Caco-2 (cell line): Measurements from ENCODE around the gene PRDM1. TPM values are rescaled to one million over a fixed set of nuclear protein-coding genes. Genes with fewer than 3 reads are reported as not detected.

Source experiments
- BruUV-seq: library from RNA; stranded (reverse); fragments of 400-500 nt; replicated peaks from 2 replicates; lab custom pipeline; 2021; lab: Mats Ljungman, UMichigan
- CTCF ChIA-PET: fragments of 300-600 bp; sonication (Branson Sonifier 250); formaldehyde crosslinking; loops from one replicate; lab custom pipeline; 2022; ENCODE audit warnings: antibody characterized with exemption; lab: Charles Lee
- POLR2A ChIA-PET: fragments of 300-600 bp; sonication (Branson Sonifier 250); formaldehyde crosslinking; loops from one replicate; lab custom pipeline; 2022; ENCODE audit warnings: antibody characterized with exemption; lab: Charles Lee
- DNase-seq, 2 experiments: peaks; one replicate each; pipeline versions ENCODE4 v3.0.0 to v3.0.0-alpha.2; 2020 to 2022
- H3K27me3 ChIP-seq: replicated peaks from 2 replicates; pipeline ENCODE4 v1.6.0; 2011; ENCODE audit warnings: low read length; ENCODE audit not compliant: control insufficient read depth, insufficient read depth
- H3K36me3 ChIP-seq: 2 replicates; pipeline ENCODE4 v1.5.1; 2011; ENCODE audit warnings: low read length; ENCODE audit not compliant: control insufficient read depth, insufficient read depth
- H3K4me1 ChIP-seq: fragments of 250-450 bp; sonication (Bioruptor Pico); 2 replicates; pipeline ENCODE4 v1.5.1; 2020; ENCODE audit warnings: mild to moderate bottlenecking
- H3K4me3 ChIP-seq: 2 replicates; pipeline ENCODE4 v1.5.1; 2011; ENCODE audit warnings: low read depth, mild to moderate bottlenecking, control low read depth, low read length
- H3K9me3 ChIP-seq: fragments of 250-450 bp; sonication (Bioruptor Pico); 2 replicates; pipeline ENCODE4 v1.5.1; 2020; ENCODE audit warnings: mild to moderate bottlenecking, moderate library complexity
- H3K27ac Mint-ChIP-seq: one replicate; pipeline ENCODE4 v1.8.0; 2022; ENCODE audit warnings: mixed read lengths; ENCODE audit not compliant: unreplicated experiment
- H3K27me3 Mint-ChIP-seq: one replicate; pipeline ENCODE4 v1.8.0; 2022; ENCODE audit warnings: mixed read lengths; ENCODE audit not compliant: insufficient read depth, unreplicated experiment
- H3K36me3 Mint-ChIP-seq: one replicate; pipeline ENCODE4 v1.8.0; 2022; ENCODE audit warnings: mild to moderate bottlenecking, mixed read lengths; ENCODE audit not compliant: insufficient read depth, unreplicated experiment
- H3K4me1 Mint-ChIP-seq: one replicate; pipeline ENCODE4 v1.8.0; 2022; ENCODE audit warnings: low read depth, mixed read lengths; ENCODE audit not compliant: unreplicated experiment
- H3K4me3 Mint-ChIP-seq: one replicate; pipeline ENCODE4 v1.8.0; 2022; ENCODE audit warnings: mild to moderate bottlenecking, moderate library complexity, mixed read lengths; ENCODE audit not compliant: unreplicated experiment
- H3K9me3 Mint-ChIP-seq: one replicate; pipeline ENCODE4 v1.8.0; 2022; ENCODE audit warnings: mixed read lengths; ENCODE audit not compliant: unreplicated experiment
- CTCF ChIP-seq, 2 experiments: fragments of 200-600 bp in 1 of 2; IDR thresholded peaks; 1 replicate in 1 of 2; 2 replicates in 1 of 2; pipeline versions ENCODE4 v1.5.1 to v1.8.0; 2011 to 2022; ENCODE audit warnings: antibody characterized with exemption in 1 of 2, control low read depth in 1 of 2, inconsistent platforms in 1 of 2, low read depth in 1 of 2, low read length in 1 of 2, mild to moderate bottlenecking in 1 of 2, moderate library complexity in 1 of 2; ENCODE audit not compliant: insufficient read depth in 1 of 2, severe bottlenecking in 1 of 2, unreplicated experiment in 1 of 2
- intact Hi-C: fragments of 100-400 bp; cut with micrococcal nuclease; formaldehyde crosslinking; loops from one replicate; pipeline ENCODE4 v1.10.0; 2022; ENCODE audit not compliant: unreplicated experiment
- total RNA-seq: library from RNA; stranded (reverse); gene quantifications from 2 replicates; pipeline ENCODE4 v1.2.3, GENCODE V29; 2022

The PRDM1 gene
- total RNA-seq, 1 experiment from 2014 or later = 10.4 TPM

GRCh38 chr6:106050538-106050937 is 35.6 kb upstream of the PRDM1 start:
- no TSS peak for BruUV-seq
- POLR2A ChIA-PET = no interaction called here
- H3K4me3 Mint-ChIP-seq = no peak overlapping the region
- Histone ChIP-seq H3K36me3 (no peaks in the 10 kb centered on the region), H3K4me1 (peaks cover 87% of the 10 kb centered on the region), H3K4me3 (no peak overlapping the region), H3K9me3 (no peaks in the 10 kb centered on the region), H3K27me3 (no peaks in the 10 kb centered on the region)
- H3K4me1 Mint-ChIP-seq = peaks cover 63% of the 10 kb centered on the region
- H3K9me3 Mint-ChIP-seq = no peaks in the 10 kb centered on the region
- H3K36me3 Mint-ChIP-seq = peaks cover 7% of the 10 kb centered on the region
- DNase-seq = no peak
- no peak for TF ChIP-seq CTCF (IDR thresholded peaks at IDR 0.05; ENCODE audit: insufficient read depth in 1 of 2, low read depth in 1 of 2, low read length in 1 of 2, severe bottlenecking in 1 of 2, unreplicated experiment in 1 of 2)
- CTCF ChIA-PET = interaction anchor here (1.3 kb wide), 1 partner anchor 22 kb away, joined by 3 read pairs; no protein-coding TSS in a partner anchor
- H3K27ac Mint-ChIP-seq = no peak overlapping the region
- H3K27me3 Mint-ChIP-seq = no peaks in the 10 kb centered on the region
- intact Hi-C loops = no loop called here

- H3K4me3 ChIP-seq = no peak overlapping the region
- peak overlapping the region; percentile 61 for H3K4me3 Mint-ChIP-seq
- no peaks in the 10 kb centered on the region for H3K27me3 Mint-ChIP-seq
- H3K36me3 ChIP-seq = no peaks in the 10 kb centered on the region
- H3K27ac Mint-ChIP-seq = peak overlapping the region; percentile 59
- CTCF ChIA-PET = interaction anchor here (1.3 kb wide), 1 partner anchor 21 kb away, joined by 3 read pairs; no protein-coding TSS in a partner anchor
- peaks cover 66% of the 10 kb centered on the region for H3K4me1 Mint-ChIP-seq
- BruUV-seq = no TSS peak
- no peak for TF ChIP-seq CTCF (IDR thresholded peaks at IDR 0.05; ENCODE audit: insufficient read depth in 1 of 2, low read depth in 1 of 2, low read length in 1 of 2, severe bottlenecking in 1 of 2, unreplicated experiment in 1 of 2)
- POLR2A ChIA-PET = no interaction called here
- H3K27me3 ChIP-seq = no peaks in the 10 kb centered on the region
- no peaks in the 10 kb centered on the region for H3K9me3 Mint-ChIP-seq
- H3K4me1 ChIP-seq = peaks cover 87% of the 10 kb centered on the region
- DNase-seq = peak; percentile 35 to 45
- peaks cover 7% of the 10 kb centered on the region for H3K36me3 Mint-ChIP-seq
- intact Hi-C loops = no loop called here
- H3K9me3 ChIP-seq = no peaks in the 10 kb centered on the region
Measured at GRCh38 chr6:106051226-106051625, 34.9 kb upstream of the PRDM1 start.

- Histone ChIP-seq H3K4me3 (no peak overlapping the region), H3K36me3 (peaks cover 2% of the 10 kb centered on the region; the same call in 1 of the 2 replicates), H3K9me3 (no peaks in the 10 kb centered on the region), H3K4me1 (peaks cover 81% of the 10 kb centered on the region), H3K27me3 (no peaks in the 10 kb centered on the region)
- peaks cover 57% of the 10 kb centered on the region for H3K4me1 Mint-ChIP-seq
- no peaks in the 10 kb centered on the region for H3K27me3 Mint-ChIP-seq
- no peak for TF ChIP-seq CTCF (IDR thresholded peaks at IDR 0.05; ENCODE audit: insufficient read depth in 1 of 2, low read depth in 1 of 2, low read length in 1 of 2, severe bottlenecking in 1 of 2, unreplicated experiment in 1 of 2)
- peak overlapping the region; percentile 74 for H3K27ac Mint-ChIP-seq
- CTCF ChIA-PET = no interaction called here
- peak overlapping the region; percentile 56 for H3K4me3 Mint-ChIP-seq
- peaks cover 7% of the 10 kb centered on the region for H3K36me3 Mint-ChIP-seq
- BruUV-seq = no TSS peak
- no peaks in the 10 kb centered on the region for H3K9me3 Mint-ChIP-seq
- intact Hi-C loops = loop anchor here (2.0 kb wide), 2 partner anchors 33 to 117 kb away; partner anchors contain the start of gene PRDM1
- DNase-seq = no peak
- POLR2A ChIA-PET = no interaction called here
Measured at GRCh38 chr6:106053484-106054205, 32.5 kb upstream of the PRDM1 start.
